IMR-90 (cell line): ENCODE data around the gene PARD6G.

Experiments used
- CHD1 ChIP-seq: IDR thresholded peaks from 2 replicates; pipeline ENCODE4 v1.6.1; 2012; ENCODE audit warnings: low read depth, low read length, improper control_type of control experiment
- CTCF ChIP-seq: conservative IDR thresholded peaks from 2 replicates; pipeline ENCODE4 v1.5.1; 2012; ENCODE audit warnings: mild to moderate bottlenecking, low read depth, low read length, improper control_type of control experiment
- ELK1 ChIP-seq: fragments of 150-350 bp; IDR thresholded peaks from 2 replicates; pipeline ENCODE4 v1.6.1; 2016; ENCODE audit warnings: low read depth, mild to moderate bottlenecking, low read length, moderate library complexity, borderline replicate concordance
- POLR2A ChIP-seq: IDR thresholded peaks from 2 replicates; pipeline ENCODE4 v1.6.1; 2012; ENCODE audit warnings: mild to moderate bottlenecking, low read depth, low read length
- RAD21 ChIP-seq: IDR thresholded peaks from 2 replicates; pipeline ENCODE4 v1.6.1; 2012; ENCODE audit warnings: low read length, improper control_type of control experiment
- RFX5 ChIP-seq: IDR thresholded peaks from 2 replicates; pipeline ENCODE4 v1.8.0; 2012; ENCODE audit warnings: low read depth, mild to moderate bottlenecking, low read length, moderate library complexity

GRCh38 chr18:80147037-80147417, 100.3 kb downstream of the PARD6G start:
- no peak for TF ChIP-seq RAD21
- TF ChIP-seq CTCF = no peak
- no peak for TF ChIP-seq POLR2A
- no peak for TF ChIP-seq ELK1
- TF ChIP-seq CHD1 = no peak
- TF ChIP-seq RFX5 = no peak
